ENCODE data around the gene CLK4.

The CLK4 gene

DNA sequence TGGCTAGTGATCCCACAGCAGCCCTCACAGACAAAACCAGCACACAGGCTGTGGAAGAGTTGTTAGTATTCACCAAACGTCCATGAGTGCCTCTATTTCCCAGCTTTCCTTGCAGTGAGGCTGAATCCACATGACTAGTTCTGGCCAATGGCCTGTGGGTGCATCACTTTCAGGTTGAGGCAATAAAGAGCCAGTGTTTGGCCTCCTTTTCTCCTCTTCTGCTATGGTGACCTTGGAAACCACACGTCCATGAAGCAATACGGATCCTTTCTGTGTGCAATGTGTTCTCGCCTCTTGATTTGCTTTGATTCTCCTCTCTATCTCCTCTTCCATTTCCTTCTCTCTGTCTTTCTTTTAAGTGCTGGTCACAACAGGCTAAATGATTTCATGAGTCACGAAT is 23.4 kb upstream of the CLK4 start:
- H3K4me1 Mint-ChIP-seq (ENCODE audit: low read depth), result no peaks in the 10 kb centered on the region
- peaks cover 13% of the 10 kb centered on the region for H3K27me3 Mint-ChIP-seq
- H3K9me3 Mint-ChIP-seq, result peaks cover 4% of the 10 kb centered on the region
- no peaks in the 10 kb centered on the region for H3K36me3 Mint-ChIP-seq (ENCODE audit: low read depth)
- H3K27ac Mint-ChIP-seq, result no peak overlapping the region
- H3K4me3 Mint-ChIP-seq, result no peak overlapping the region
- DNase-seq, result no peak

DNA sequence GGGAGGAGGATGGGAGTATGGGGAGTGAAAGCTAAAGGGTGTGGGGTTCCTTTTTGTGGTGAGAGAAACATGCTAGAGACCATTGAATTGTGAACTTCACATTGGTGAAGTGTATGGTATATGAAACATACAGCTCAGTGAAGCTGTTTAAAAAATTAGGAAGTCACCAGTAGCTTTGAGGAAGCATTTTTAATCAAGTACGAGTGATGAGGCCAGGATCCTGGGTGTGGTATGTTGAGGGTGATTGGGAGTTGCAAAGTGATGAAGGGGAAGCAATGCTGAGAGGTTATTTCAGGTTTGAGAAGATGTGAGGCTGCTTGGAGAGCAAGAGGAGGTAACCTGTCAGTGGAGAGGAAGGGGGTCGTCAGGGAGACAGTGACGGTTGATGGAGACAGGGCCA is 22.7 kb upstream of the CLK4 start:
- Mint-ChIP-seq H3K27me3 (peaks cover 13% of the 10 kb centered on the region), H3K27ac (no peak overlapping the region), H3K4me1 (ENCODE audit: low read depth) (no peaks in the 10 kb centered on the region), H3K9me3 (peaks cover 4% of the 10 kb centered on the region), H3K4me3 (no peak overlapping the region), H3K36me3 (ENCODE audit: low read depth) (no peaks in the 10 kb centered on the region)
- no peak for DNase-seq

DNA sequence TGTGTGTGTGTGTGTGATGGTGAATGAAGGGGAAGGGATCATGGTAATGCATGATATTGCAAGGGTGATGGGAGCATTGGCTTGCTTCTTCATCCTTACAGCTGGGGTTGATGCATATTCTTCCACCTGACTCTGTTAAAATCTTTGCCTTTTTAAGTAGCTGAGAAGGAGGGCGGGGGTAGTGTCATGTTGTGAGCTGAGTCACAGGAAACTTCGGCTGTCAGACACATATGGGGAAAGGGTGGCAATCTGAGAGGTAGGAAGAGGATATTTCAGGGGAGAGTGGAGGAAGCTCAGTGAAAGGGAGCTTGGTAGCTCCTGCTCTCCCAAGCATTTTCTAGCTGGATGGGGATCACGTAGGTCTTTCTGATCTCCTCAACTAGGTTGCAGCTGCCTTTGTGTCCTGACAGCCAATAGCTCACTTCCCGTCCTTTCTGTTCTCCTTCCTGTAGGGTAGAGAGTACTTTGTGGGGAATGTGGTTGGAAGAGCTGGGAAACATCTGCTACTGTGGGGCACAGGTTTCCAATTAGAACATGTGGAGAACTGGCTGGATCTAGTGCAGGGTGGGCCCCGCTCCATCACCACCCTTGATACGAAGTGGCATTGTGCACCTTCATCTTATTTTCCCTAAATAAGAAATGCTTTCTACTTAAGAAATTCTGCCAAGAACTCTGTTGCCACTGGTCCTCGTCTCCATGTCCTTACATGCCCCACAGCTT is 18.1 kb upstream of the CLK4 start:
- DNase-seq, result no peak
- Mint-ChIP-seq H3K4me1 (ENCODE audit: low read depth) (no peaks in the 10 kb centered on the region), H3K4me3 (no peak overlapping the region), H3K27me3 (peaks cover 3% of the 10 kb centered on the region), H3K9me3 (peaks cover 4% of the 10 kb centered on the region), H3K36me3 (ENCODE audit: low read depth) (no peaks in the 10 kb centered on the region), H3K27ac (no peak overlapping the region)

DNA sequence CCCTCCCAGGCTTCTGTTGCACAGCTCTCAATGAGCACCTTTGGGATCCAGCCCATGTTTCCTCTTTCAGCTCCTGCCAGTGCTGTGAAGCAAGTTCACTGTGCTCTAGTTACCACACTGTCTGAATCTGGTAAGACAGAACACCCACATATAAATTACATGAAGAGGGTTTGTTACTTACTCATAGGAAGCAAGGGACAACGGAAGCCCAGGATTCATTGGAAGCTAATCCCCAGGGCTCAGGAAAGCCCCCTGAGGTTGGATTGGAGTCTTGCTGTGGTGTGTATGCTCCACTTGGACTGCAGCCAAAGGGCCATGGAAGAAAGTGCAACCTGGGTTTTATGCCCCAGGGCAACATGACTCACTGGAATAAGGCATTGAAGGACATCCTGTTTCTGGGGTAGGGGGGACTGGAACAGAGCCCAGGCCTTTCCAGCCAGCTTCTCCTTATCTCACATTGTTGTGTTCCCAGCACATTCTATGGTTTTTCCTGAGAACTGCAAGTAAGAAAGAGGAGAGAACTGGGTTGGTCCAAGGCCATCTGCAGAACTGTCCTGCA is 15.6 kb upstream of the CLK4 start:
- Mint-ChIP-seq H3K9me3 (no peaks in the 10 kb centered on the region), H3K27me3 (peaks cover 2% of the 10 kb centered on the region), H3K4me1 (ENCODE audit: low read depth) (no peaks in the 10 kb centered on the region), H3K36me3 (ENCODE audit: low read depth) (no peaks in the 10 kb centered on the region), H3K4me3 (no peak overlapping the region), H3K27ac (no peak overlapping the region)
- DNase-seq, result no peak

DNA sequence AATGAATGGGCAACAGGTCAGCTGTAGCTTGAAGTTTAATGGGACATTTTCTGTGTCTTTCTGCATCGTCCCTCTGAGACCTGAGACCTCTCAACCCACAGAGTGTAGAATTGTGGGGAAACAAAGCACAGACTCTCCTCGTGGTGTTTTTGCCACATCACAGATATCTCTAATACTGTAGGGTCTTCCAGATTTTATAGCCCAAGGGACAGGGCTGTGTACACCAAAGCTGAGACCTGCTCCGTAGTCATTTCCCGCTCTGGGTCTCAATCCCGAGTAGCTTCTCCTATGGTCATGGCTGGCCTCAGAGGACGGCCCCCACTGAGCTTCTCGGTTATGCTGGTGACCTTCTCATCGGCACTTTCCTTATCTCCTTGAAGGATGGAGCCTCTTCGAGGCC is 14.9 kb upstream of the CLK4 start:
- DNase-seq, result no peak
- H3K27ac Mint-ChIP-seq, result no peak overlapping the region
- no peak overlapping the region for H3K4me3 Mint-ChIP-seq
- H3K36me3 Mint-ChIP-seq (ENCODE audit: low read depth), result no peaks in the 10 kb centered on the region
- peaks cover 3% of the 10 kb centered on the region for H3K27me3 Mint-ChIP-seq
- H3K9me3 Mint-ChIP-seq, result no peaks in the 10 kb centered on the region
- no peaks in the 10 kb centered on the region for H3K4me1 Mint-ChIP-seq (ENCODE audit: low read depth)

DNA sequence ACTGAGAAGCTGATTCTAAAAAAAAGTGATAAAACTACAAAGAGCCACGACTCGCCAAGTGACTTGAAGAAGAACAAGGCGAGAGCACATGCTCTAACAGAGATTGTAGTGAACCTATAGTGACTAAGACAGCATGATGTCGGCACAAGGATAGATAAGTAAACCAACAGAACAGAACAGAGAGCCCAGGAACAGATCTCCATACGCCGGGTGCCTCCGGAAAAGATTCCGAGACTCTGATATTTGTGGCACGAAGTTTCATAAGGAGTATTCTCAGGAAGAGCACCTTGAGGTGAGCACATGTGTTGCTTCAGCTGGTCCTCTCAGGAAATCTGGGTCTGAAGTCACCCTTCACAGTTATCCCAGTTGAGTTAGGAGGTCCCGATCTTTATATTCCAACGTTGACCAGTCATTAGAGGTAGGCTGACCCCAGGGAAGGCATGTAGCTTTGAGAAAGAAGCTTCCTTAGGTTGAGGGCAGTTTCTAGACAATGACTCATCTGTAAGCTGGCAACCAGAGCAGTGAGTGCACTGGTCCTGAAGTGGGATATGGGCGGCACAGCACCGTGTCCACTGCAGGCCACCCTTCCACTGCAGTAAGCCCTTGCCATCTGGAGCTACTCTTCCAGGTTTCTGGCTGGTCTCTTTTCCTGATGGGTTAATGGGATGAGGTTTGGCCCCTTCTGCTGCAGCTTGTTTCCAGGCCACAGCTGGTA is 13.6 kb upstream of the CLK4 start:
- DNase-seq, result no peak
- Mint-ChIP-seq H3K36me3 (ENCODE audit: low read depth) (no peaks in the 10 kb centered on the region), H3K9me3 (no peaks in the 10 kb centered on the region), H3K4me1 (ENCODE audit: low read depth) (no peaks in the 10 kb centered on the region), H3K27me3 (peaks cover 3% of the 10 kb centered on the region), H3K4me3 (no peak overlapping the region), H3K27ac (no peak overlapping the region)

DNA sequence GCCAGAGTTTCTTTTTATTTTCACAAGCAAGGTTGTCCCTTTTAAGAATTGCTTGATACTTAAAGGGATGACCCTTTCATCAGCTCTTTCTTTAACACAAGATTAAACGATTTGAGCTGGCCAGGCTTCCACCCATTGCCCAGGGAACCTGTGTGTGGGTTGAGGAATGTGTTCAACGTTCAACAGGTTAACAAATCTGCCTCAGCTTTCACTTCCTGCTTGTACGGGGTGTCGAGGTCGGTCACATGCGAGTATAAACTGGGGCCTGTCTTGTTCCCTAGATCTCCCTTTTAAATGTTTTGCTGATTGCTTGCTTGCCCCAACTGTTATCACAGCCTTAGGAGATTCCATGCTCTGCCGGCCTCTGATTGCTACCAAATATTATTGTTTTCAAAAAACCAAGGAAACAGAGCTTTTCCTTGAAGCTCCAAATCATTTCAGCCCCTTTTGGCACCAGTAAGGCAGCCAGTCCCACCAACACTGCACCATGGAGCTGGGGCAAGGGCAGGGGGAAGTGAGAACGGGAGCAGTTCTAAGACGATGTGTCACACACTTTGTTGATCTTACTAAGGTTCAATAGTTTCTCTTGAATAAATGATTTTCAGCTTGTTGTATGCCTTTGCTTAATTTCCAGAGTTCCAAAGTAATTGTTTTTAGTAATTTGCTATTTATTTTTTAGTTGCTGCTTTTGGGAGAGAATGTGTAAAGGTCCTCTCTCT is 10.7 kb upstream of the CLK4 start:
- Mint-ChIP-seq H3K27ac (no peak overlapping the region), H3K9me3 (no peaks in the 10 kb centered on the region), H3K4me1 (ENCODE audit: low read depth) (no peaks in the 10 kb centered on the region), H3K4me3 (no peak overlapping the region), H3K36me3 (ENCODE audit: low read depth) (no peaks in the 10 kb centered on the region), H3K27me3 (peaks cover 9% of the 10 kb centered on the region)
- DNase-seq, result no peak

DNA sequence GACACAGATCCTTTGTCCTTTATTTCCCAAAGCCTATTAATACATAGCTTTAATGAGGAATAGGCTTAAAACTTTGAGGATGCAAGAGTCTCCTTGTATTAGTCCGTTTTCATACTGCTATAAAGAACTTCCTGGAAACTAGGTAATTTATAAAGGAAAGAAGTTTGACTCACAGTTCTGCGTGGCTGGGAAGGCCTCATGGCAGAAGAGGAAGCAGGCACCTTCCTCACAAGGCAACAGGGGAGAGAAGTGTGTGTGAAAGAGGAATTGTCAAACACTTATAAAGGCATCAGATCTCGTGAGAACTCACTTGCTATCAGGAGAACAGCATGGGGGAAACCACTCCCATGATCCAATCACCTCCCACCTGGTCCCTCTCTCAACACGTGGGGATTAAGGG is 5.4 kb upstream of the CLK4 start:
- H3K9me3 Mint-ChIP-seq, result peaks cover 3% of the 10 kb centered on the region

DNA sequence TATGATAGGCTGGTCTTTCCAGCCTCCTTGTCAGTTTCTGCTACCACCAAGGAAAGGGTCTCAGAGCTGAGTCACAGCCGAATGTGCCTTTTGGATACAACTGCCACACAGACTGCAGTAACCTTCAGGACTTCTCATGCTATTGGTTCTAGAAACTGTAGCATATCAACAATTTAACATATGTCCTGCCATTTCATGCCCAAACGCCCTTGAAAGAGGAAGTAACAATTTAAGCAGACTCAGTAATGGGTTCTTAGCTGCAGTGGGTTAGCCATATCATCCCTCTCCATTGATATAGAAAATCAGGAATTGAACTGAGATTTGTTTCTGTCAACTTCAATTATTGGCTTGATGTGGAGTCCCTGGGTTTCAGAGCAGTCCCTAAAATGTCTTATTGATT is 4.1 kb upstream of the CLK4 start:
- H3K27me3 Mint-ChIP-seq, result peaks cover 11% of the 10 kb centered on the region
- H3K27ac Mint-ChIP-seq, result no peak overlapping the region
- peaks cover 8% of the 10 kb centered on the region for H3K36me3 Mint-ChIP-seq (ENCODE audit: low read depth)
- H3K4me1 Mint-ChIP-seq (ENCODE audit: low read depth), result peaks cover 5% of the 10 kb centered on the region
- H3K4me3 Mint-ChIP-seq, result no peak overlapping the region
- peaks cover 3% of the 10 kb centered on the region for H3K9me3 Mint-ChIP-seq
- no peak for DNase-seq

More for the DNA sequence above, 5.4 kb upstream of the CLK4 start:
- no peaks in the 10 kb centered on the region for H3K36me3 Mint-ChIP-seq (ENCODE audit: low read depth)
- peaks cover 11% of the 10 kb centered on the region for H3K27me3 Mint-ChIP-seq
- no peak overlapping the region for H3K4me3 Mint-ChIP-seq
- DNase-seq, result no peak
- H3K4me1 Mint-ChIP-seq (ENCODE audit: low read depth), result peaks cover 4% of the 10 kb centered on the region
- no peak overlapping the region for H3K27ac Mint-ChIP-seq

DNA sequence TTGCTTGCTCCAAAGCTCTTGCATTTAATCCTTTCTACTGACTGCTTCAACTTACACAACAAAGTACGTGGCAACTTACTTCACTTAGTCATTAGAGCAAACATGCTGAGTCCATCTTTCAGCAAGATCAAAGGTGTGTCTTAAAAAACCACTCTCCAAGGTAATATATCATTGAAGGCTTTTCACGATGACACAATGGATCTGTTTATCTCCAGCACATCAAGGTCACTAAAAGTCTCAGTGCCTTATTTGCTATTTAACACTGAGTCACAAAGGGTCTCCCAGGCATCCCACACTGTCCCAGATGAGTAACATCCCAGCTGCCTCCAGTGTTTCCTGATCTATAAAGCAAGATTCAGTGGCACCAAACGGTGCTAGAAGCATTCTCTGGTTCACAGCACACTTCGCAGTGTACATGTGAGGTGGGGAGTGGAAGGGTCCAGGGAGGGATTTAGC is 3.7 kb upstream of the CLK4 start:
- peaks cover 3% of the 10 kb centered on the region for H3K9me3 Mint-ChIP-seq
- H3K27ac Mint-ChIP-seq, result no peak overlapping the region
- DNase-seq, result no peak
- H3K36me3 Mint-ChIP-seq (ENCODE audit: low read depth), result peaks cover 12% of the 10 kb centered on the region
- peaks cover 8% of the 10 kb centered on the region for H3K4me1 Mint-ChIP-seq (ENCODE audit: low read depth)
- peaks cover 11% of the 10 kb centered on the region for H3K27me3 Mint-ChIP-seq
- H3K4me3 Mint-ChIP-seq, result no peak overlapping the region

DNA sequence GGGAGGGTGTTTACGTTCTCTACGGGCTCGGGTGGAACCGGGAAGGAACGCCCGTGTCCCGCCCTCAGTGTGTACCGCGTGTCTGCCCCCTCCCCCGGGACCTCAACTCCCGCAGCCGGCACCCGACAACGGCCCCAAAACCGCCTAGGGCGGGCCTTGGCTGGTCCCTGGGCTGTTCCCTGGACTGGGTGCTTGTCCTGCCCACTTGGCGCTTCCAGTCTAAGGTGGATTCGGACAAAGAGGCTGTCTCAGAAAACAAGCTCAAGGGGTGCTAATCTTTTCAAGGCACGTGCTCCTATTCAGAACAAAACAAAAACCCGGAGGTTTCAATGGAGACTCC is 379 bp upstream of the CLK4 start:
- H3K27me3 Mint-ChIP-seq, result peaks cover 3% of the 10 kb centered on the region
- H3K27ac Mint-ChIP-seq, result peak overlapping the region; percentile 61
- peaks cover 35% of the 10 kb centered on the region for H3K4me1 Mint-ChIP-seq (ENCODE audit: low read depth)
- H3K36me3 Mint-ChIP-seq (ENCODE audit: low read depth), result peaks cover 38% of the 10 kb centered on the region
- no peak for DNase-seq
- peaks cover 3% of the 10 kb centered on the region for H3K9me3 Mint-ChIP-seq
- H3K4me3 Mint-ChIP-seq, result peak overlapping the region; percentile 95

DNA sequence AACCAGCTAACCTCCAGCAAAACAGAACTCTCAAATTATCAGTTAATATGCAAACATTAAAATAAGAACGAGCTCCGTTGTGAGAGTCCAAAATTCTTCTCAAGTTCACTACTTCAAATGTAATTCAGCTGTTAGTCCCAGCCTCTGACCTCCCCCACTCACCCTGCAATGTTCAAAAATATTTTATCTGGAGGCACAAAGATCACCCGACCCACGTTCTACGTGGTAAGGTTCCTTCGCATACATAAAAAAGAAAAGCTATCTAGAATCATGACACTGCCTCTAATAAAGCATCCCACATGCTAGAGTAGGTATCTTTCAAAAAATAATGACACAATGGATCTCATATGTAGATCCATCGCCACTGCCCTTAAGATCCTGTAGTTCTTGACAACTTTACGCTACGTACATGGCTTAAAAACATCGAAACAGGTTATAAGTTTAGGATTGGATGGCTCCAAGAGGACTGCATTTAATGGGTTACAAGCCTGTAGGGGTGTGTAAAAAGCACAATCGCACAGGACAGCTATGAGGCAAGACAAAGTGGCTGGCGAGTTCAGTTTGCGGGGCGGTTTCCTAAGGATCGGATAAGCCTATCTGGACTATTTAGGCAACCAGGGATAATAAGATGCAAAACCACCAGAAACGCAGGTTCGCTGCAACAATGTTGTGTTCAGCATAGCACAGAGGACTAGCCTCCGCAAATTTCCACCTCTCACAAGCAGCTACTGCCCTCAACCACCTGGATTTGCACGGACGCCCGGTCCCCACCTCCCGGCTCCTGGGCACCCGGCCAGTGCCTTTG is 969 bp downstream of the CLK4 start:
- Mint-ChIP-seq H3K27ac (peak overlapping the region; percentile 97), H3K4me3 (peak overlapping the region; percentile 95), H3K27me3 (no peaks in the 10 kb centered on the region), H3K36me3 (ENCODE audit: low read depth) (peaks cover 50% of the 10 kb centered on the region), H3K4me1 (ENCODE audit: low read depth) (peaks cover 44% of the 10 kb centered on the region), H3K9me3 (peaks cover 3% of the 10 kb centered on the region)
- no peak for DNase-seq

DNA sequence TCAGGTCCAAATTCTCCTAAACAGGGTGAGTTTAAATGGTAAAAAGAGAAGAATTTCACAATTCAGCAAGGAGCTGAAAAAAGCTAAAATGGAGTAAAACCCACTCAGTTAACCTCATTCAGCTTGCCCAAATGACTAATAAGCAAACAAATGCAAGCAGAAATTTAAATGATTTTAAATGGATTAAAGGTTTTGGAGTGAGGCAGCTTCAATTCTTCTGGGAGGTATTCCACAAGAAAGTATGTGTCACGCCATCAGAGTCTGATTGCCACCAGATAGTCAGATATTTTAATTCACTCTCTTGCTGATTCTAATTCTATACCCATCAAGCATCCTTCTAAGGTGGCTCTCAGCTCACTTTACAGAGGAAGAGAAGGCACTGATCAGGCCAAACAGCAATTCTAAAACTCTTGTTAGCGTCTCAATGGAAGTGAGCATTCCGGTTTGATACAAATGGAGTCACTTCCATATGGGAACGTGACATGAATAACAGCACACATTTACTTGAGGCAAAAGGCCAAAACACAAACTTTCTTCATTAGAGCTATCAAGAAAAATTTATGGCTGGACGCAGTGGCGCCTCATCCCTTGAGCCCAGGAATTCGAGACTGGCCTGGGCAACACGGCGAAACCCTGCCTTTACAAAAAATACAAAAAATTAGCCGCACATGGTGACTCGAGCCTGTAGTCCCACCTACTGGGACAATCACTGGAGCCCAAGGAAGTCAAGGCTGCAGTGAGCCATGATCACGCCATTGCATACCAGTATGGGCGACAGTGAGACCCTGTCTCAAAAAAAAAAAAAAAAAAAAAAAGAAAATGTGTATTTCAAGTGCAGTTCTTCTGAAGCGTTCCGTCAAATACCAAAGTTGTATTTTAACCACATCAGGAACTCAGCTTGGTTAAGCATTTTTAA is 2.0 kb downstream of the CLK4 start:
- Mint-ChIP-seq H3K27ac (peak overlapping the region; percentile 97), H3K36me3 (ENCODE audit: low read depth) (peaks cover 60% of the 10 kb centered on the region), H3K4me3 (peak overlapping the region; percentile 95), H3K4me1 (ENCODE audit: low read depth) (peaks cover 53% of the 10 kb centered on the region), H3K9me3 (peaks cover 3% of the 10 kb centered on the region), H3K27me3 (no peaks in the 10 kb centered on the region)
- no peak for DNase-seq

Data from activated T-cell treated with anti-CD3 and anti-CD28 coated beads, Interleukin-2, amount 50 U/mL, for 24 hours (primary cell).